H1 (cell line): ENCODE data around the gene LRRC4C.

Experiments used
- ASH2L ChIP-seq: fragments of 200-600, 300-600 bp; sonication (generic); IDR thresholded peaks from one replicate; pipeline ENCODE4 v1.7.1; 2017; ENCODE audit warnings: low read length
- CTCF ChIP-seq, 3 experiments: IDR thresholded peaks; 1 replicate in 2 of 3; 2 replicates in 1 of 3; pipeline versions ENCODE4 v1.5.1 to v1.6.1; 2011; ENCODE audit warnings: low read length in 3 of 3, mild to moderate bottlenecking in 3 of 3, inconsistent platforms in 2 of 3, low read depth in 1 of 3, moderate library complexity in 1 of 3; ENCODE audit not compliant: insufficient read depth in 1 of 3; ENCODE audit errors: control extremely low read depth in 1 of 3
- POLR2A ChIP-seq, 2 experiments: IDR thresholded peaks; 1 replicate in 1 of 2; 2 replicates in 1 of 2; pipeline ENCODE4 v1.6.1; 2011; ENCODE audit warnings: low read depth in 2 of 2, low read length in 2 of 2, mild to moderate bottlenecking in 2 of 2; ENCODE audit errors: control extremely low read depth in 1 of 2
- POLR2AphosphoS5 ChIP-seq: IDR thresholded peaks from 2 replicates; pipeline ENCODE4 v1.6.1; 2011; ENCODE audit warnings: low read depth, low read length
- RAD21 ChIP-seq, 2 experiments: IDR thresholded peaks in 1 of 2; conservative IDR thresholded peaks in 1 of 2; 2 replicates each; pipeline ENCODE4 v1.6.1; 2011; ENCODE audit warnings: low read depth in 2 of 2, low read length in 2 of 2, improper control_type of control experiment in 1 of 2, inconsistent platforms in 1 of 2, mild to moderate bottlenecking in 1 of 2, moderate library complexity in 1 of 2
- RFX5 ChIP-seq: IDR thresholded peaks from 2 replicates; pipeline ENCODE4 v1.6.1; 2011; ENCODE audit warnings: low read depth, low read length, improper control_type of control experiment, borderline replicate concordance
- SP1 ChIP-seq: IDR thresholded peaks from 2 replicates; pipeline ENCODE4 v1.6.1; 2011; ENCODE audit warnings: low read depth, low read length

DNA sequence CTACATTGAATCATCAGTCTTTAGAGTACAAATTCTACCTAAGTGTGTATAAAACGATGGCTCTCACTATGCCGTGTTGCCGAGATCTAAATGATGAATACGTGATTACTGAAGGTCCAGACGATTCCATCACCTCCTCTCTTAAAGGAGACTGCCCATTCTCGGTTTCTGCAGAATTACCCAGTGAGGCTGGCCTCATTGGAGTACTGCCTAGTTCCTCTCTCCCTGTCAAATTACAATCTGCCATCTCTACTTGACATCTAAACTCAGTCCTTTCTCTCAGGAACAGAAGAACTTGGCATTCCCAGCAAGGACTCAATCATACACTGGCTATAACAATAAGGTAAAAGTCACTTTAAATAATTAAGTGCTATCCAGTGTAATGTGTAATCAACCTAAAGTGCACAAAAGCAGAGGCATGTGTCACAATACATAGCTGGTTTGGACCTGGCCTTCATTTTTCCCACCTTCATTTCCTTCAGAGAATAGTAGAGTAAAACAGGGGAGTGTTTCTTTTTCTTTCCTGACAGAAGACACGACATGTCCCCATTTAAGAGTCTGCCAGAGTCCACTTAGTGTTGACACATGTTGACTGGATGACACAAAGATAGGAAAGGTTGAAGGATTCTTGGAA, 634.1 kb downstream of the LRRC4C start:
- TF ChIP-seq CTCF (IDR thresholded peaks at IDR 0.05; ENCODE audit: control extremely low read depth in 1 of 3, insufficient read depth in 1 of 3, low read depth in 1 of 3, low read length in 3 of 3) = no peak
- TF ChIP-seq SP1 = no peak
- TF ChIP-seq ASH2L = no peak
- TF ChIP-seq POLR2AphosphoS5 = no peak
- no peak for TF ChIP-seq POLR2A (IDR thresholded peaks at IDR 0.05; ENCODE audit: control extremely low read depth in 1 of 2, low read depth in 2 of 2, low read length in 2 of 2)
- TF ChIP-seq RAD21 (IDR thresholded peaks at IDR 0.05 in 1 of 2, conservative IDR thresholded peaks at IDR 0.05 in 1 of 2; ENCODE audit: low read depth in 2 of 2, low read length in 2 of 2) = no peak
- no peak for TF ChIP-seq RFX5
